Measurements from ENCODE around the gene WNT9B. TPM values are rescaled to one million over a fixed set of nuclear protein-coding genes. Genes with fewer than 3 reads are reported as not detected.

WNT9B gene
- total RNA-seq, 3 donors from 2014 or later (not counting 1 experiment from before 2014, with no cell fraction given), result not detected

GRCh38 chr17:46820592-46821450 is 30.6 kb upstream of the WNT9B start:
- no peaks in the 10 kb centered on the region for H3K36me3 ChIP-seq (ENCODE audit: control insufficient read depth, insufficient read depth, low read length)
- intact Hi-C loops (cut with micrococcal nuclease), result no loop called here
- no peak overlapping the region for H3K4me3 ChIP-seq (ENCODE audit: low read length)
- TF ChIP-seq, protein P1, sequence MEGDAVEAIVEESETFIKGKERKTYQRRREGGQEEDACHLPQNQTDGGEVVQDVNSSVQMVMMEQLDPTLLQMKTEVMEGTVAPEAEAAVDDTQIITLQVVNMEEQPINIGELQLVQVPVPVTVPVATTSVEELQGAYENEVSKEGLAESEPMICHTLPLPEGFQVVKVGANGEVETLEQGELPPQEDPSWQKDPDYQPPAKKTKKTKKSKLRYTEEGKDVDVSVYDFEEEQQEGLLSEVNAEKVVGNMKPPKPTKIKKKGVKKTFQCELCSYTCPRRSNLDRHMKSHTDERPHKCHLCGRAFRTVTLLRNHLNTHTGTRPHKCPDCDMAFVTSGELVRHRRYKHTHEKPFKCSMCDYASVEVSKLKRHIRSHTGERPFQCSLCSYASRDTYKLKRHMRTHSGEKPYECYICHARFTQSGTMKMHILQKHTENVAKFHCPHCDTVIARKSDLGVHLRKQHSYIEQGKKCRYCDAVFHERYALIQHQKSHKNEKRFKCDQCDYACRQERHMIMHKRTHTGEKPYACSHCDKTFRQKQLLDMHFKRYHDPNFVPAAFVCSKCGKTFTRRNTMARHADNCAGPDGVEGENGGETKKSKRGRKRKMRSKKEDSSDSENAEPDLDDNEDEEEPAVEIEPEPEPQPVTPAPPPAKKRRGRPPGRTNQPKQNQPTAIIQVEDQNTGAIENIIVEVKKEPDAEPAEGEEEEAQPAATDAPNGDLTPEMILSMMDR (IDR thresholded peaks at IDR 0.05), result no peak
- peak overlapping the region; percentile 62 for H3K4me3 Mint-ChIP-seq
- peaks cover 0 to 24% of the 10 kb centered on the region in 2 donors for H3K4me1 Mint-ChIP-seq
- H3K36me3 Mint-ChIP-seq, result no peaks in the 10 kb centered on the region
- DNase-seq (peak in 1 of 2 donors; percentile 21), ATAC-seq (no peak)
- H3K9me3 Mint-ChIP-seq, result no peaks in the 10 kb centered on the region
- H3K27me3 Mint-ChIP-seq (ENCODE audit: low read depth in 2 of 2), result peaks cover 62 to 65% of the 10 kb centered on the region in 2 donors
- WGBS (ENCODE audit: insufficient coverage), result 41% methylated on average over 11 of the region's 13 CpGs
- H3K27ac Mint-ChIP-seq, result no peak overlapping the region
- no peaks in the 10 kb centered on the region for H3K9me3 ChIP-seq (ENCODE audit: control insufficient read depth, insufficient read depth, low read length)
- no peak overlapping the region for H3K27ac ChIP-seq (ENCODE audit: low read length)
- H3K4me1 ChIP-seq (ENCODE audit: control insufficient read depth, insufficient read depth, low read length), result peaks cover 30% of the 10 kb centered on the region
- peaks cover 61% of the 10 kb centered on the region for H3K27me3 ChIP-seq (ENCODE audit: control insufficient read depth, insufficient read depth, low read length)

GRCh38 chr17:46821482-46822387 is 29.6 kb upstream of the WNT9B start:
- Histone ChIP-seq H3K9me3 (ENCODE audit: control insufficient read depth, insufficient read depth, low read length) (no peaks in the 10 kb centered on the region), H3K36me3 (ENCODE audit: control insufficient read depth, insufficient read depth, low read length) (no peaks in the 10 kb centered on the region), H3K27ac (ENCODE audit: low read length) (no peak overlapping the region), H3K27me3 (ENCODE audit: control insufficient read depth, insufficient read depth, low read length) (peaks cover 53% of the 10 kb centered on the region), H3K4me3 (ENCODE audit: low read length) (no peak overlapping the region), H3K4me1 (ENCODE audit: control insufficient read depth, insufficient read depth, low read length) (peaks cover 30% of the 10 kb centered on the region)
- no peaks in the 10 kb centered on the region for H3K36me3 Mint-ChIP-seq
- WGBS (ENCODE audit: insufficient coverage), result 31% methylated on average over 30 of the region's 31 CpGs
- ATAC-seq (no peak), DNase-seq (no peak)
- H3K9me3 Mint-ChIP-seq, result no peaks in the 10 kb centered on the region
- TF ChIP-seq, protein P1 (IDR thresholded peaks at IDR 0.05), result no peak
- peaks cover 53 to 56% of the 10 kb centered on the region in 2 donors for H3K27me3 Mint-ChIP-seq (ENCODE audit: low read depth in 2 of 2)
- H3K4me3 Mint-ChIP-seq, result no peak overlapping the region
- H3K27ac Mint-ChIP-seq, result no peak overlapping the region
- intact Hi-C loops (cut with micrococcal nuclease), result no loop called here
- peaks cover 0 to 24% of the 10 kb centered on the region in 2 donors for H3K4me1 Mint-ChIP-seq

DNA sequence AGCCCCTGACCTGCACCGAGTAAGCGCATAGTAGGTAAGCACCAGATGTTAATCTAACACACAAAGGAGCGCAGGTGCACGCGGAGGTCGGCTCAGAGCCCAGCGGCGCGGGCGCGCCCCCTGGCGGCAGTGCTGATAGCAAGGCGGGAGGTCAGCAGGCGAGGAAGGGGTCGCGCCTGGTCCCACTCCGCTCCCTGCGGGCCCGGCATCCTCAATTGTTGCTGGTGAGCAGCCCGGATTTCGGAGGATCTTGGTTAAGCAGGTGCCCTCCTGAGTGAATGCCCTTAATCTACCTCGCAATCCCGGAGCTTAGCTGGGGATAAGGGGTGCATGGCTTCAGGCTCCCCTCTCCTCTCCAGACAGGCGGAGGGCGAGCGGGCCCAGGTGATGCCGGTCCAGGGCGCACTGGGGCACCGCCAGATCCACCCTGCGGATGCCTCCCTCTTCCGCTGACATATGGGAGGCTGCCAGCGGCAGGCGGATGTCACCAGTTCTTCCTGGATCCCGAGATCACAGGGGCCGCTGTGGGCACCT is 28.9 kb upstream of the WNT9B start:
- Histone ChIP-seq H3K27ac (ENCODE audit: low read length) (no peak overlapping the region), H3K27me3 (ENCODE audit: control insufficient read depth, insufficient read depth, low read length) (peaks cover 46% of the 10 kb centered on the region), H3K4me1 (ENCODE audit: control insufficient read depth, insufficient read depth, low read length) (peaks cover 30% of the 10 kb centered on the region), H3K4me3 (ENCODE audit: low read length) (no peak overlapping the region), H3K9me3 (ENCODE audit: control insufficient read depth, insufficient read depth, low read length) (no peaks in the 10 kb centered on the region), H3K36me3 (ENCODE audit: control insufficient read depth, insufficient read depth, low read length) (no peaks in the 10 kb centered on the region)
- peaks cover 0 to 24% of the 10 kb centered on the region in 2 donors for H3K4me1 Mint-ChIP-seq
- WGBS (ENCODE audit: insufficient coverage), result 18% methylated on average over 35 of the region's 35 CpGs
- H3K4me3 Mint-ChIP-seq, result no peak overlapping the region
- H3K27ac Mint-ChIP-seq, result no peak overlapping the region
- DNase-seq, result peak in 1 of 2 donors; percentile 54
- ATAC-seq, result no peak
- H3K27me3 Mint-ChIP-seq (ENCODE audit: low read depth in 2 of 2), result peaks cover 46 to 49% of the 10 kb centered on the region in 2 donors
- no peaks in the 10 kb centered on the region for H3K9me3 Mint-ChIP-seq
- intact Hi-C loops (cut with micrococcal nuclease), result no loop called here
- TF ChIP-seq, protein P1 (IDR thresholded peaks at IDR 0.05), result peak; percentile 49
- no peaks in the 10 kb centered on the region for H3K36me3 Mint-ChIP-seq

Data from natural killer cell (primary cell).